G401.6 (cell line): ENCODE results near the gene ALX4.

ENCODE experiments used
- FAIRE-seq: peaks from 2 replicates; lab custom pipeline; 2012; peaks lifted over from hg19 to GRCh38; lab: Jason Lieb, UNC

Gene ALX4

DNA sequence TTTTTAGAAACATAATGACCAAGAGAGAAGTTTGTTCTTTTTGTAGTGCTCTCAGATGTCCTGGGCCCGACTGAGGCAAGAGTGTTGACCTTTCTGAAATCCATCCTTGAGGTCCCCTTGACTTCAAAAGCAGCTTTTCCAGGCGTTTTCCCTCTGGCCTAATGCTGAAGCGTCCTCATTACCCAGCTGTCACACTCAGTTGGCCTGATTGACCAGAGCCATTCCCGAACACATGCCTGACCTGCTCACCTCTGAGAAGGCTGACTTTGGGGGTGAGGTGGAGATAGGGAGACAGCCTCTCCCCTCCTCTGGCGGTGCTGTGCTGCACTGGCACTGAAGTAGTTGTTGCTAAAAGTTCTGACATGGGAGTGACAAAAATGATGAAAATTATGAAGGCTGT is 66.9 kb downstream of the ALX4 start:
- FAIRE-seq, result no peak

DNA sequence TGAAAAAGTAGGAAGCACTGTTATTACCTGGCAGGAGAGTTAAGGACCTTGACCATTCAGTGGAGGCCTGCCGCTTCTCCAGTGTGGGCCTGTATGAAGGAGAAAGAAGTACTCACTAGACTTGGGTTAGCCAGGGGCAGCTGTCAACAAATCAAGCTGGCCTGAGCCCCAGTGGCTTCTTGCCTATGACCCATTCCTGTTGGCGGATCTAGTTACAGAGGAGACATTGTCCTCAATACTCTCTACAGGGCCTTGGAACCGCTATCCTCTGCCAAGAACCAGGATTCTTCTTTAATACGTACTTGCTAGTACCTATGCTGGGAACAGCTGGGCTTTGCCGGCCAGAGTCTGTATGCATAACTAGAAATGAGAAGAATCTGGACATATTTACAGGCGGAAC is 68.1 kb downstream of the ALX4 start:
- FAIRE-seq, result no peak

DNA sequence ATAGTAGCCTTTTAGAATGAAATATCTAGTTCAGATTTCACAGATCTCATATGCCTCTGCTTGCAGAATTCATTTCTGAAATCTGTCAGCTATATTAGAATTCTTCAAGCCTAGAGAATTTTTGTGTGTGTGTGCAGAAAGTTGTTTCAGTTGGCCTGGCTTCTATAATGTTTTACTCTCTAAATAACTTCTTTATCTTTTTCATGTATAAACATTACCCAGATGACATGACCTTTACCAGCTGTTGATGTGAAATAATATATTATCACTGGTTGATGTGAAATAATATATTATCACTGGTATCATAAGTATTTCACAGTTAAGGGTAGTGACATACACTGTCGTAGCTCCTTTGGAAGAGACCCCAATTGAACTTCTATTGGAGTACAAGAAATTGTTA is 72.8 kb downstream of the ALX4 start:
- FAIRE-seq, result no peak

DNA sequence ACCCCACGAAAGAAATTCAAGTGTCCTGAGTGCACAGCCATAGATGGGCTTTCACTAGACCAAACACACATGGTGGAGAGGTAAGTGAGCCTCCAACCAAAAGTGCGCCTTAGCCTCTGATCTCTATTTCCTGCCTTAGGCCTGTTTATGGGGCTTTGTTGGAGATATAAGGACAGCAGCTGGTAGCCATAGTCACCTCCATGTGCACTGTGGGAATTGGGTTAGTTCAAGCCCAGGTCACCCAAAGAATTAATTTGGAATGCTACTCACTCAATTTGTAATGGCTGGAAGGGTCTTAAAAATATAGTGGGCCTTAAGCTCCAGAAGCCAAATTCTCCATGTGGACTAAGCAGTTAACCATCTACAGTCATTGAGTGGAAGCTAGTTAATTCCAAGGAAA is 73.6 kb downstream of the ALX4 start:
- FAIRE-seq, result no peak

DNA sequence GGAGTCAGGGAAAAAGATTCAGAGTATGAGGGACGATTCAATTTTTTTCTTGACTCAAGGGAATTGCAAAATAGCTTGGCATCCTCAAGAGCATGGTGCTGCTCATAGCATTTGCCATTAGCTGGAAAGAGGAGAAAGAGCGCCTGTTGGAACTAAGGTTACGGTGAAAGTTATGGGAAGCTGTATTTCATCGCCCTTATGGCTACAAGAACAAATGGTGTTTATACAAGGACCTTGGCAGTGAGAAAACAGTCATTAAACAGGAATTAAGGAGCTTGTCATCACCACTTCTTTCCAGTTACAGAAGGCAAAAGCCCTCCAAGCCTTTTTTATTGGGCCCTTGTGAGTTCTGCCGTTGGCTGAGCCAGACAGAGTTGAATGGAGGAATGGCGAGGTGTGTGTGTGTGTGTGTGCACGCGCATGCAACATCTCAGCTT is 74.2 kb downstream of the ALX4 start:
- no peak for FAIRE-seq

DNA sequence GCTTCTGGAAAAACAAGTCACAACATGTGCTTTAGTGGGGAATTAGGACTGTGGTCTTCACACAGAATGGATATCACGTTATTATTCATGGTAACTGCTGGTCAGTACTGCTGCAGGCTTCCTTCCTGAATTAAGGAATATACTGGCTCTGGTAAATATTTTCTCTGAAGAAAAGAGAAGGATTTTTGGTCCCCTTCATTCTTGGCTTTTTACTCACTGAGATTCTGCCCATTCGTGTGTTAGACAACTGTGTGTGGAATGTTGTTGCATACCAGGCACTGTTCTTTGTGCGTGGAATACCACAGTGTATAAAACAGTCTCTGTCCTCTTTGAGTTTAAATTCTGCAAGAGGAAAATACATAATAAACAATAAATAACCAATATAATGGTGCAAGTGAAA is 80.3 kb downstream of the ALX4 start:
- FAIRE-seq, result no peak

DNA sequence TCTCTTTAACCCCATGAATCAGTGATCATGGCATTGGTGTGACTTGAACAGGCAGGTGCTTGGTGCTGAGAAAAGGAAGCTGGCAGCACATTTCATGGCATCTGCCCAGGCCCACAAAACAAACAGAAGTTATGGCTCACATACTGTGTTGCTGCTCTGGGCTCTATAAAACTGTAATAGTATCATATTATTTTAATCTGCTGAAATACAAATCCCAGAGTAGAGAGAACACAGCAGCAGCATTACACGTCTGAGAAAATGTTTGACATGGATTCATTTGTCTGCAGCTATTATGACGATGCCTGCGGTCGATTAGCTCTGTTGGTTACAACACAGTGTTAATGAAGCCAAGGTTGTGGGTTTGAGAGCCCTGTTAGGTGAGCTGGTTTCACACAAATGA is 80.8 kb downstream of the ALX4 start:
- no peak for FAIRE-seq

DNA sequence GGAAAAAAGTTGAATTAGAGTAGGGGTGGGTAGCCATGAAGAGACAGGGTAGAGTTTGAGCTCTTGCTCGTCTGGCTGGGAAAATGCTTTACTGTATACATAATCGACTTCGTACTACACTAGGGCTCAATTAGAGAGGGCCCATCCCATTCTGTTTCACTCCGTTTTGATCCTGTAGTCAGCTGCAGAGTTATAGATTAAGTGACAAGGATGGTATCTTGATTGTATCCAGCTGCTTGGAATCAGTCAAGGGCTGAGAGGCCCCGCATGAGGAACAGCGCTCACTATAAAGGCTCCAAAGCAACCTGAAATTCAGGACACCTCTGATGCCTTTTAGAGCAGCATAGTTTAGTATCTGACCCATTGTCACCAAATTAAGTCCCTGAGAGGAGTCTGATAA is 81.6 kb downstream of the ALX4 start:
- no peak for FAIRE-seq

DNA sequence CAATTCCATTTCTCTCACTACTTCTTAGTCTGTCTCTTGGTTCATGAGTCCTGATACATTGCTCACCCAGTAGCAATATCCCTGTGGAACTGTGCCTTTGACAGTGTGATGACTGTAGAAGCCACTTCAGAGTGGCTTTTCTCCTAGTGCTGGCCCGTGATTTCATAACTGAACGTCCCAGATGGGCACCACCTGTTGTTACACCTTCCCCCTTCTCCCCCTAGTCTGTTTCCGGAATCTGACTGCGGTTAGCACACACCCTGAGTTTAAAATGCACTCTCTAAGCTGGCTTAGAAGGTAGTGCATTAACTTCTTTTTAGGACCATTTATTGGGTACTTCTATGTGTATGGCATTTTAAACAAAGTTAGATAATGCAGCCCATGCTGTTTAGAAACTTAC is 83.0 kb downstream of the ALX4 start:
- no peak for FAIRE-seq

DNA sequence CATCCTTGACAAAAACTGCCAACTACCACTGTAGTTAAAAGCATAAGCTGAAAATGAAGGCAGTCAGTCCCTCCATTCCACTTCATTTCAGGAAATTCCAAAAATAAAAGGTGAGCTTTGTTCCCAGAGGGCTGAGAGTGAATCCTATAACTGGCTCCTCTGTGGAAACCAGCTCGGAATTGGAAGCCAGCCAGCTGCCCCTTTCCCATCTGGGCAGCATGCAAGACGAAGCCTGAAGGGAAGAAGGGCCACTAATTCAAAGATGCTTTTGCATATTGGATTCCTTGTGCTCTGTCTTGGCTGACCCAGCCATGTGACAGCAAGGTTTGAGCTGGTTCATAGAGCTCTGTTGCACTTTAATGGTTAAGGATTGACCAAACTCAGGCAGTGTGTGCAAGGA is 83.4 kb downstream of the ALX4 start:
- FAIRE-seq, result no peak

DNA sequence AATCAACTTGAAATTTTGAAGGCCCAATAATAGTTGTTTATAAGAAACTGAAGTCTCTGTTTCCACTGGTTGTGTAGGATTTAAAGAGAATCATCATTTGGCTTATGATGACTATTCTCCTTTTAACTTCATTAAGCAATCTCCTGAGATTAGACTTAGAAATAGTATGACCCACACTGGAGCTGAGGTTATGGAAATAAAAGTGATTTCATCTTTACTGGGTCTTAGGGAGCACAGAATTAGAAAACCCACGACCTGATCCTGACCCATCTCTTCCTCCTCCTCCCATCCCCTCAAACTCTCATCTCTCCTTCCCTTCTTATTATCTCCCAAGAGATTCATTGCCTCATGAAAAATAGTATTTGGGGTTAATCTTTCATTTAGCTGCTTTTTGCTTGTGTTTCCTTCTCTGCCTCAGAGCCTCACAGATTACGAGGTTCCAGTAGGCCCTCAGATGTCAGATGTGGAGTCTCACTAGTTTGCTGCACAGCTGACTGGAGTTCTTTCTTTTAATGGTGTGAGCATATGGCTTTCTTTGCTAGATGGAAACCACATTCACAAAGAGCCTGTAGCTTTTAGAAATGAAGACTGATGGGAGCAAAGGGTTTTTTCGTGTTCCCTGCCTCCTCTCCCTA is 85.0 kb downstream of the ALX4 start:
- no peak for FAIRE-seq

DNA sequence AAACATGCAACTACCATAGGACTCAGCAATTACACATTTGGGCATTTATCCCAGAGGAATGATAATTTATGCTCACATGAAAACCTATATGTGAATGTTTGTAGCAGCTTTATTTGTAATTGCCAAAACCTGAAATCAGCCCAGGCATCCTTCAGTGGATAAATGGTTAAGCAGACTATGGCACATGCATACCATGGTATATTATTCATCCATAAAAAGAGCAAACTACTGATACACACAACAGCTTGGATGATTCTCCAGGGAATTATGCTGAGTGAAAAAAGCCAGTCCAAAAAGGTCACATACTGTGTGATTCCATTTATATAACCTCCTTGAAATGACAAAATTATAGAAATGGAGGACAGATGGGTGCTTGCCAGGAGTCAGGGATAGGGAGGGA is 86.7 kb downstream of the ALX4 start:
- FAIRE-seq, result no peak

DNA sequence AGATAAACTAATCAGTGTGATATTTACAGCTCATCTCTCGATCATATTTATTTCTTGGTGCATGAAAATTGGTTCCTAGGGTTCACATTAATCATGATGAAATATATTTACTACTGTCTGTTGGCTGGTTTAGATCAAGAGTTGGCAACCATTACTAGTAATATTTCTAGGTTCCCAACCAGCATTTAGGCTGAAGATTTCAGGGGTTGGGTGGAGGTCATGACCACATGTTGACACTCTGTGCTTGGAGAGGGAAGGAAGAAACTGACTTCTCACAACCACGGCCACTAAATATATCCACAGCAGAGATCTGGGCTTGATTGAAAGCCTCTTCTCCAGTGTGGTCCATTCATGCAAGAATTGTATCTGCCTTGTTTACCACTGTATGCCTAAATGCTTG is 87.9 kb downstream of the ALX4 start:
- no peak for FAIRE-seq

DNA sequence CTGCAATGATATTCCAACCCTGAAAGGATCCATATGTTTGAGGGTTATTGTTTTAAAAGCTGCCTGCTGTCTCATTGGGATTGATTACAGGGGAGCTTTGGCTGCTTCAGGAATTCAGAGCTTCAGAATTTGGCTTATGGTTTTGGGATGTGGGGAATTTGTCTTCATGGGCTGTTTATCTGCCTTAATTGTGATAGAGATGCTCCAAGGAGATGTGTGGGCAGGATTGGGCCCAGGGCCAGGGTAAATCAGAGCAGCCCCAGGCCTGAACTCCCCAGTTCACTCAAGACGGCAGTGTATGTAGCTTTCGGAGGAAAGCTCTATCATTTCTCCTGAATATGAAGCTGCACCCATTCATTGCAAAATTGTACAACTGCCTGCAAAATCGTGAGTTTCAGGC is 88.5 kb downstream of the ALX4 start:
- no peak for FAIRE-seq

DNA sequence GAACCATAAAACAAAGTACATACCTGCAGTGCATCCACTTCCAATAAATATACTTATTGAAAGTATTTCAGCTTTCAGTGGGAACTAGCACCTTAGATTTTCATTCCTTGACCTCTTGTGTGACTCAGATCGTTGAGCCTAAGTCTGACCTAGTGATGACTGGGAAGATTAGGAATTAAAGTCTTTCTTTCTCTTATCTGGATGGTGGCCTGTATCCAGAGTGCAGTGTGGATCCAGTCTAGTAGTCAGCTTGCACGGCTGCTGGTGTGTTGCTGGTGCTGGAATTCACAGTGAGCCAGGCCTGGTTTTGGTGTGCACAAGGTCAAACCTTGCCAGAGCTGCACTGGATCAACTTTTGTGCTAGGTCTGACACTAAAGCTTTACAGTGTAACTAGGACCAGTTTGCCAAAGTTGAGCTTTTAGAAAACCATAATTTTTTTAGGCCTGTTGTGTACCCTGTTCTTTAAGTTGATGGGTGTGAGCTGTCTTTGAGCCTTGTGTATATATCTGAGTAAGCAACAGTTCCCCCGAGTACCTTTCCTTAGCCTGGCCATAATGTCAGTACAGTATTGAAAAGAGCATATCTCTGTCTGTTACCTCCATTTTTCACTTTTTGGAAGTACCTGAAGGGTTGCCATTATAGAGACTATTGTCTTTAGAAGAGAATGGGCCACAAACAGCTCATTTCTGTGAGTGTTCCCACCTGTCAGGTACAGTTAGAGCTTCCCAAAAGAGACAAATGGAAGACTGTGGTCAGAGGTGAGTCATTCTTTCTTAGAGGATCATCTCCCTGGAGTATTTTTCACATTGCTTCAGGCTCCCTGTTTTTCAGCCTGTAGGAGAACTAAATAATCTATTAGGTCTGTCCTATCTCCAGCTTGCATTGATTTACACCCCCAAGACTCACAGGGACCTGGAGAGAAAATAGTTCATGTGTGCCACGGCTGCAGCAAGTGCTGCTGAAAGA is 89.8 kb downstream of the ALX4 start:
- FAIRE-seq, result no peak

DNA sequence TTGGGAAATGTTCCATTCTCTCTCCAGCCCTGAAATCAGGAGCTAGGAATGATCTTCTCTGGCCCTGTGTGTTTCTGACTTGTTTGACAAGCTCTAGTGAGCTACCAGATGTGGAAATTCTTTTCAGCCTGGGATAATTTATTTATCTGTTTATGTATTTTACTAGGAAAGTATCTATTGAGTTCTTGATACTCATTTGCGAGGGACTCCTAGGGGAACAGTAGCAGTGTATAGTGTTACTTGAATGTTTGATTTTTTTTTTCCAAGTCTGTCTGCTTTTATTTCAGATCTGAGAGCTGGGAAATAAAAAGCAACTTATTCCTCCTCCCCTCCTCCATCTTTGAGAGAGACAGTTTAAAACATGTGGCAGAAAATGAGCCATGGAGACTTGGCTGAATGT is 92.5 kb downstream of the ALX4 start:
- no peak for FAIRE-seq

DNA sequence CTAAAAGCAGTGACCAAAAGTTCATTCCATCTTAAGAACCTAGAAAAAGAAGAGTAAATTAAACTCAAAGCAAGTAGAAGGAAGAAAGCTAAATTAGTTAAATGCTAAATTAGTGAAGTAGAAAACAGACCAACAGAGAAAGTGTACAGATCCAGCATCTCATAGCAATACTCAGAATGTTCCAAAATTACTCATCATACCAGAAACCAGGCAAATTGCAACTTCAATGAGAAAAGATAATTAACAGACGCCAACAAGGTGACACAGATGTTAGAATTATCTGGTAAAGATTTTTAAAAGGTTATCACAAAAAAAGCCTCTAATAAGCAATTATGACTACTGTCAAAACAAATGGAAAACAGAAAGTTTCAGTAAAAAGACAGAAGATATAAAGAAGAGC is 96.8 kb downstream of the ALX4 start:
- no peak for FAIRE-seq

DNA sequence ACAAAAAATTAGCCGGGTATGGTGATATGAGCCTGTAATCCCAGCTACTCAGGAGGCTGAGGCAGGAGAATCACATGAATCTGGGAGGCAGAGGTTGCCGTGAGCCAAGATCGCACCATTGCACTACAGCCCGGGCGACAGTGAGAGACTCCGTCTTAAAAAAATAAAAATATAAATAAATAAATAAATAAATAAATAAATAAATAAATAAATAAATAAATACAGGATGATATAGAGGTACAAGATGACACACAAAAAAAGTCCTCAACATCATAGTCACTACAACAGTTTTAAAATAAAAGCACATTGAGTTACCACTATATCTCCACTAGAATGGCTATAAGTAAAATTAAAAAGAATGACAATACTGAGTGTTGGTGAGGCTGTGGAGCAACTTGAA is 97.8 kb downstream of the ALX4 start:
- FAIRE-seq, result no peak
